NB4 (cell line): Measurements from ENCODE around the gene FLT1.
A peak's percentile ranks its signal among the peaks of the same experiment; 100 is the strongest.

Source experiments
- DNase-seq: peaks from one replicate; pipeline ENCODE4 v3.0.0; 2010; ENCODE audit warnings: low read depth
- H3K4me3 ChIP-seq: one replicate; pipeline ENCODE4 v1.5.1; 2011; ENCODE audit warnings: mild to moderate bottlenecking, low read depth, low read length, moderate library complexity
- MYC ChIP-seq: IDR thresholded peaks from 2 replicates; pipeline ENCODE4 v1.6.1; 2011; ENCODE audit warnings: low read depth, low read length
- POLR2A ChIP-seq: IDR thresholded peaks from 2 replicates; pipeline ENCODE4 v1.6.1; 2011; ENCODE audit warnings: mild to moderate bottlenecking; ENCODE audit not compliant: insufficient read length; ENCODE audit errors: extremely low read depth
- TF ChIP-seq, protein P1 (sequence below): IDR thresholded peaks from one replicate; pipeline ENCODE4 v1.5.1; 2012; ENCODE audit warnings: low read depth, low read length
- TF ChIP-seq, protein P2 (sequence below): IDR thresholded peaks from 2 replicates; pipeline ENCODE4 v1.6.1; 2011; ENCODE audit warnings: low read depth, low read length

The FLT1 gene

DNA sequence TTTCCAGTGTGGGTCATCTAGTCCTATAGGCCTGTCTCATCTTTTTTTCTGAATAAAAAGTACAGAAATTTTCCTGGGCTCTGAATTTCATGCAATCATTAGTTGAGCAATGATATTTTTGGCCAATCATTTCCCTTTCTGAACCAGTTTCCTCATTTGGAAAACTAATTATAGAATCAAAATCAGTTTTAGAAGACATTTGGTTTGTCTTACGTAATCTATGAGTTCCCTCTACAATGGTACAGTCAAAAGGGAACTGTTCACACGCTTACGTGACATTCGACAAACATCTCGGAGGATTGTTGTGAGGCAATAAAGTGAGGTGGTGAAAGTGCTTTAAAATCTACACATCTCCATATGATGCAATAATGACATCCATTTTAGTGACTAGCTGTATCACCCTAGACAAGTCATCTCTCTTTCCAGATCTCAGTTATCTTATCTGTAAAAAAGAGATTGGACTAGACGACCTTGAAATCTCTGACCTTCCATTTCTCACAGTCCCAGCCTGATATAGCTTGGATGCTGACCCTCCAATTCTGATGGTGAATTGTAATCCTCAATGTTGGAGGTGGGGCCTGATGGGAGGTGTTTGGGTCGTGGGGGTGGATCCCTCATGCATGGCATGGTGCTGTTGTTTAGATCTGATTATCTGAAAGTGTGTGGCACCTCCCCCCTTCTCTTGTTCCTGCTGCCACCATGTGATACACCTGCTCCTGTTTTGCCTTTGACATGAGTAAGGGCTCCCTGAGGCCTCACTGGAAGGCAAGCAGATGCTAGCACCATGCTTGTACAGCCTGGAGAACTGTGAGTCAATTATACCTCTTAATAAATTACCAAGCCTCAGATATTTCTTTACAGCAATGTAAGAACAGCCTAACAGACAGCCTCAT lies 26.7 kb downstream of the FLT1 start:
- peak; percentile 97 for DNase-seq
- no peak overlapping the region for H3K4me3 ChIP-seq
- TF ChIP-seq MYC (peak; percentile 76), POLR2A (no peak)
- TF ChIP-seq, protein P1, sequence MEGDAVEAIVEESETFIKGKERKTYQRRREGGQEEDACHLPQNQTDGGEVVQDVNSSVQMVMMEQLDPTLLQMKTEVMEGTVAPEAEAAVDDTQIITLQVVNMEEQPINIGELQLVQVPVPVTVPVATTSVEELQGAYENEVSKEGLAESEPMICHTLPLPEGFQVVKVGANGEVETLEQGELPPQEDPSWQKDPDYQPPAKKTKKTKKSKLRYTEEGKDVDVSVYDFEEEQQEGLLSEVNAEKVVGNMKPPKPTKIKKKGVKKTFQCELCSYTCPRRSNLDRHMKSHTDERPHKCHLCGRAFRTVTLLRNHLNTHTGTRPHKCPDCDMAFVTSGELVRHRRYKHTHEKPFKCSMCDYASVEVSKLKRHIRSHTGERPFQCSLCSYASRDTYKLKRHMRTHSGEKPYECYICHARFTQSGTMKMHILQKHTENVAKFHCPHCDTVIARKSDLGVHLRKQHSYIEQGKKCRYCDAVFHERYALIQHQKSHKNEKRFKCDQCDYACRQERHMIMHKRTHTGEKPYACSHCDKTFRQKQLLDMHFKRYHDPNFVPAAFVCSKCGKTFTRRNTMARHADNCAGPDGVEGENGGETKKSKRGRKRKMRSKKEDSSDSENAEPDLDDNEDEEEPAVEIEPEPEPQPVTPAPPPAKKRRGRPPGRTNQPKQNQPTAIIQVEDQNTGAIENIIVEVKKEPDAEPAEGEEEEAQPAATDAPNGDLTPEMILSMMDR = no peak
- TF ChIP-seq, protein P2, sequence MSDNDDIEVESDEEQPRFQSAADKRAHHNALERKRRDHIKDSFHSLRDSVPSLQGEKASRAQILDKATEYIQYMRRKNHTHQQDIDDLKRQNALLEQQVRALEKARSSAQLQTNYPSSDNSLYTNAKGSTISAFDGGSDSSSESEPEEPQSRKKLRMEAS = peak; percentile 62

DNA sequence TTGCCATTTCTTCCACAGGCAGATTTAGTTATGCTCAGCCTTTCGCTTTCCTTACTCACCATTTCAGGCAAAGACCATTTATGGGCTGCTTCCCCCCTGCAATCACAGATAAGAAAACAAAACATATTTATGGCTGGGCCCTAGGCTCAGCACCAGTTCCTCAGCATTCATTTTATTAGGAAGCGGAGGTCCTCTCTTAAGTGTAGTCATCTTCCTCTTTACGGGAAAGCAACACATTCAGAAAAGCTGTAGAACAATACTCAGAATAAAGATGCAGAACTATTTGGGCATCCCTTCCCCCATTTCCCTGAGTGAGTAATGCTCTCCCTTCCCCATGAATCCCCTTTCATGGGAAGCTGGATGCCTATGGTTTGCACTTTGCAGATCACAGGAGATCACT lies 27.9 kb downstream of the FLT1 start:
- TF ChIP-seq POLR2A (no peak), MYC (no peak; the same call in 1 of the 2 replicates)
- TF ChIP-seq, protein P2 = no peak
- TF ChIP-seq, protein P1 = no peak
- H3K4me3 ChIP-seq = no peak overlapping the region
- peak; percentile 24 for DNase-seq

DNA sequence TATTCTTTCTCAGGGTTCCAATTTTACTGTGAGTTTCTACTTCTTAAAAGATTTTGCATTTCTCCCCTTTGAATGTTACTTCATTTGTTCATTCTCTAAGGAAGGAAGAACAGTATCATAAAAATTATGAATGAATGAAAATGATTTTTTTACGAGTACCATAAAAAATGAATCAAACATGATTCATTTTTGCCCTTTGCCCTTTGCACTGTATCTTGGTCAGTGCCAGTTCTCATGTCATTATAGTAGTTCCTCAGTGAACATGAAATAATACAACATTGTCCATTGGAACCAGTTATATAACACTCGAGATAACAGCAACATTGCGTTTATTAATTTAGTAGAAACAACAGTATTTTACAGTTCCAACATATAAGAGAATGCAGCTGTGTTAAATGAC lies 28.8 kb downstream of the FLT1 start:
- DNase-seq = no peak
- TF ChIP-seq POLR2A = no peak
- no peak overlapping the region for H3K4me3 ChIP-seq

DNA sequence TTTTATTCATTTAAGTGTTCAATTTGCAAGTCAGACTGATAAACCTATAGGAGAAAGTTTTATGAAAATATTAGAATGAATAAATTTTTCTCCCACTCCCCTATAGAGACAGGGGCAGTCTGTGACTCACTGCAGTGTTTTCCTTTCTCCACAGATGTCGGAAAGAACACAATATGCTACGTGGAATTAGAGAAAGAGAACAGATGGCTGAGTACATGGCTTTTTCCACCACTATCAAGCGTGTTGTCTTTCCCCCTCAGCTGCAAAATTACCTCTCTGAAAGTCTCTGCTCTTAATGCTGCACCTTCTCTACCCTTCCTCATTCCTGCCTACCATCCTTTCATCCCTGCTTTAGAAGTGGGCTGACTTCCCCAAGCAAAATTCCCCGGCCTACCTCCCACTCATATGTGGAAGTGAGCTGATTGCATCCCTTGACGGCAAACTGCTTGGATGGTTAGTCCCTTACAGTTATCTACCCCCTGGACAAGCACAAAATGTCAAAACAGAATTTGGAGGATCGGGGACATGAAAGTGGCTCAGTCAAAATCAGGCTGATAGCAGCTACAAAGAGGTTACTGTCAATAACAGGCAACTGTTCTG lies 30.0 kb downstream of the FLT1 start:
- DNase-seq = no peak
- no peak overlapping the region for H3K4me3 ChIP-seq
- TF ChIP-seq MYC = no peak
- TF ChIP-seq, protein P1 = no peak
- TF ChIP-seq, protein P2 = no peak
- no peak for TF ChIP-seq POLR2A

DNA sequence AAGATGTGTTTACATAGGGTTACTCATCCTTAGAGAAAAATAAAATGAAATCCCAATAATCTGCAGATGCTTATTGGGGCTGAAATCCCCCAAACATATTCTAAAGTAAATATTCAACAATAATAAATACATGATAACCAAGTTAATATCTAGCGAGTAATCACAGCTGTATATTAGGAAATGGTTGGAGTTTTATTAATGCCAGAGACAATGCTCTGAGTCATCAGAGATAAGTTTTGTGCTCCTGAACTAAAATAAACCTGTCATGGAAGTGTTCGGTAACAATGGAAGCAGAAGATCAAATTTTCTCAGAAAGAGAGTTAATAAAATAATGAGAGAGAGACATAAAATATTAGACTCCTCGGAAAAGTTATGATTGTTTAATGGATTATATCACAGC lies 31.4 kb downstream of the FLT1 start:
- no peak overlapping the region for H3K4me3 ChIP-seq
- no peak for DNase-seq
- TF ChIP-seq, protein P1 = no peak
- TF ChIP-seq, protein P2 = no peak
- TF ChIP-seq MYC (no peak), POLR2A (no peak)

DNA sequence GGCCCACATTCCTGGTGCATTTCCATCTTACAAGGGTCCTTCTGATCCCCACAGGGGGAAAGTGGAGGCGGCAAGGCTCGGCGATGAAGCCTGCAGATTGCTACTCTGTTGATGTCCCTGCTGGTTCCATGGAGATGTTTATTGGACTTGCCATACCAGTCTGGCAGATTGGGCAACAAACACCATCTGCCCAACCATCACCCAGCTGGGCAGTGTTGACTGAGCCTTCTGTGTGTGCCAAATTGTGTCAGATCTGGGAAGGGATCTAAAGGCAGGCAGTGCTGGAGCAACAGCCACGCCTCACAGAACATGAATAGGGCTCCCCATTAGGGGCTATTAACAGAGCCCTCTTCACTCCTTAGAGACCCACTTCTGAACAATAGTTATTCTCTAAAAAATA lies 35.0 kb downstream of the FLT1 start:
- TF ChIP-seq, protein P2 = no peak
- TF ChIP-seq, protein P1 = no peak
- TF ChIP-seq MYC = no peak
- TF ChIP-seq POLR2A = no peak
- H3K4me3 ChIP-seq = no peak overlapping the region
- DNase-seq = no peak
